GM20431 (cell line): Measurements from ENCODE around the gene PLCB2.

Source experiments
- in situ Hi-C: fragments of 300-500 bp; cut with MseI, MboI; formaldehyde crosslinking; loops from one replicate; pipeline ENCODE4 v1.15.0; 2020; ENCODE audit warnings: low sequenced_read_pairs; ENCODE audit not compliant: unreplicated experiment

Gene PLCB2

GRCh38 chr15:40328751-40329150 is 21.0 kb upstream of the PLCB2 start:
- in situ Hi-C loops = no loop called here

DNA sequence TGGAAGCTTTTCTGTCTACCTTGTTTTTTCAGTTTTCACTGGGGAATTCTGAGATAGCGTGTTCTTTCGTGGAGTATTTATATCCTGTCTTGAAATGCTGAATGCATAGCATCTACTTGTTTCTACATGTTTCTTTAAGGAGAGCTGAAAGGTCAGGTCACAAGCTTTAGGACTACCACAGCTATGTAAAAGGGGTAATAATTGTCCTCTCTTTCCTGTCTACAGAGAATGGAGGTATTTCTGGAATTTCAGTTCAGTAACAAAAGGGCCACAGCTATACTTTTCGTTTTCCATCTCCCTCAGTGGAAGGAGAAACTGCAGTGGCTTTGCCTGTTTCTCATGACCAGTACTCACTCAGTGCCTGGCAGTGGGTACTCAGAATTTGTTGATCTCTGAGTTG is 20.4 kb upstream of the PLCB2 start:
- in situ Hi-C loops = no loop called here

DNA sequence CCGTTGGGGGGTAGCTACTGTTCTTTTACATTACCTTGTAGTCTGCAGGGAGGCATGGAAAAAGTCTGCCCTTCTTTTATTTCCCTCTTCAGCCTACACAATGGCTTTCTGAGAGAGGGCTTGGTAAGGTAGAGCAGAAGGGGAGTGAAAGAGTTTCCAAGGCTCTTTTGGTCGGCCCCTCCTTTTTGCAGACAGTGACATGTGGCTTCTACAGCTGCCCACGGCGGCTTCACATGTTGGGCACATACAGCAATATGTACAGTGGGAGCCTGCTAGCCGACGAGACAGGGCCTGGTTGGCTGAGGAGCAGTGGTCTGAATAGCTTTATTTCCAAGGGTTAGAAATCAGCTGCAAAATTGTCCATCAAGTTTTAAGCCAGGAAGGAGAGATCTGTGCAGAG is 19.7 kb upstream of the PLCB2 start:
- in situ Hi-C loops = no loop called here

- in situ Hi-C loops = no loop called here
Measured at GRCh38 chr15:40325700-40326099, 18.0 kb upstream of the PLCB2 start.

DNA sequence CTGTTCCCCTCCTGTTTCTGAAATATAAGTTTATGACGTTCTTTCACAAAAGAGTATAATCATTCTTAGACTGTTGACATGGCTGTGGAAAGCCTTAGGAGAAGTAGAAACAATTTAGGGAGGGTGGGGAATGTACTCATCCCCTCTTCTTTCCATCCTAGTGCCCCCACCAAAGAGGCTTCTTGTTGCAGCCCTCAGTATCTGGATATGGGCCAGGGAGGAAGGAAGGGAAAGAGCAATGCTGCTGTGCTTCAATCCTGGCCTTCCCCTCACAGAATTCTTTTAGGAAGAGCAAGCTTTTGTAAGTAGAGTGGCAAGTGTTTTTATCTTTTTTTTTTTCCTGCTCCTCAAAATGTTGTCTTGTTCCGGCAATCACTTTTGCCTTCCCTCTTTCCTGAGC is 17.5 kb upstream of the PLCB2 start:
- in situ Hi-C loops = no loop called here

- in situ Hi-C loops = no loop called here
Measured at GRCh38 chr15:40323953-40324937, 16.5 kb upstream of the PLCB2 start.

DNA sequence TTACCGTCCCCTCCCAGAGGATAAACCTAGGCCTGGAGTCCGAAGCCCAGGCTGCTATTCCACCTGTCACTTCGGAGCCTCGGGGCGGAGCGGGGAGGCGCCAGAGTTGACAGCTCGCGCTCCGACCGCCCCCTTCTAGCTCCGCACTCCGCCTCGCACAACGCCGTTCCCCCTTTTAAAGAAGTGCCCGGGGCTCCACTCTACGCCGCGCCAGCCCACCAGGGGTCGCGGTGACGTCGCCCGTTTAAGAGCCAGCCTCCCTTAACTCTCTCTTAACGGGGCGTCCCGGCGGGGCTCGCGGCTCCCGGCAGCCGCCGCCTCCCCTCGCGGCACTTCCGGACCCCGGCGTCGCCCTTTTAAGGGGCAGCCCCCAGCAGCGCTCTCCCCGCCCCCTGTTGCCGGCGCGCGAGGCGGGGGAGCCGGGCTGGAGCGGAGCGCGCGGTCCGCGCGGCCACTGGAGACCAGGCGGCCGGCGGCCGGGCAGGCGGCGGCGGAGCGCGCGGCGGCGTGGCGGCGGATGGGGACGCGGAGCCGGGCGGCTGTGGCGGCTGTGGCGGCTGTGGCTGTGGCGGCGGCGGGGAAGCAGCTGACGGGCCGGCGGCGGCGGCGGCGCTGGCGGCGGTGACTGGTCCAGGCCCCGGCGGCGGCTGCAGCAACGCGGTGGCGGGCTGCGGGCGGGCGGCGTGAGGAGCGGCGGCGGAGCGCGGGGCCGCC is 15.7 kb upstream of the PLCB2 start, which contains the start of gene INAFM2:
INAFM2 (plus strand) TSS at position 454 of the 714 bp plus-strand sequence. CDS start 364 bp downstream, outside the sequence.
- in situ Hi-C loops = no loop called here

- in situ Hi-C loops = no loop called here
Measured at GRCh38 chr15:40322531-40323238, 14.9 kb upstream of the PLCB2 start.

GRCh38 chr15:40320931-40321371 is 13.2 kb upstream of the PLCB2 start:
- in situ Hi-C loops = no loop called here

GRCh38 chr15:40320409-40320808 is 12.7 kb upstream of the PLCB2 start:
- in situ Hi-C loops = no loop called here

- in situ Hi-C loops = no loop called here
Measured at GRCh38 chr15:40317580-40317979, 9.8 kb upstream of the PLCB2 start.

GRCh38 chr15:40316931-40317330 is 9.2 kb upstream of the PLCB2 start:
- in situ Hi-C loops = no loop called here

GRCh38 chr15:40314723-40315276 is 7.1 kb upstream of the PLCB2 start:
- in situ Hi-C loops = no loop called here

DNA sequence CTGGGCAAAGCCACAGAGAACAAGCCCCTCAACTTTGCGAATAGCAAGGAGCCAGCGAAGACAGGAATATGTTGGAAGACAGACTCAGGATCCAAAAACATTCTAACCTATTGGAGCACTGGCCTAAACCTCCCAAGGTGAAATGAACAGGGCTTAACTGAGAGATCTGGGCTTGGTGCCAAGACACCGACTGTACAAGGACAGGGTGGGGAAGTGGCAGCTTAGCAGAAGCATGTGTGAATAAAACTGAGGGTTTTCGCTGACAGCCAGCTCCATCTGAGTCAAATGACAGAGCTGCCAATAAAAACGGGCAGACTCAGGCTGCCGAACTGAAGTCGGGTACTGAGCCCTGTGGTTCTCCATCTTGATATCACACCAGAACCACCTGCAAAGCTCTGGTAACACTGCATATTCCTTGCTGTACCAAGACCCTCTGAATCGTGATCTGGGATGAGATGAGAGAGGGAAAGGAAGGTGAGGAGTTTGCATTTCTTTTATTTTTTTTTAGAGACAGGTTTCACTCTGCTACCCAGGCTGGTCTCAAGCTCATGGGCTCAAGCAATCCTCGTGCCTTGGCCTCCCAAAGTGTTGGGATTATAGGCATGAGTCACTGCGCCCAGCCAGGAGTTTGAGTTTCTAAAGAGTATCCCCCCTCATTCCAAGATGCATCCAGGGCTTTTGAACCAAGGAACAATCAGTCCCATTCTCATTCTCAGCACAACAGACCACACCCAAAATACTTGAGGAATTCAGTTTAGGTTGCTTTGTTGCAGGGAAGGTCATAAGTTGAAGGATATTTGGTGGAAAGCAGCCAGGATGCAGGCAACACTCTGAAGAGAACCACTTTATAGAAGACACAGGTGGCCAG is 6.0 kb upstream of the PLCB2 start:
- in situ Hi-C loops = no loop called here

- in situ Hi-C loops = no loop called here
Measured at GRCh38 chr15:40312370-40313158, 4.8 kb upstream of the PLCB2 start.

DNA sequence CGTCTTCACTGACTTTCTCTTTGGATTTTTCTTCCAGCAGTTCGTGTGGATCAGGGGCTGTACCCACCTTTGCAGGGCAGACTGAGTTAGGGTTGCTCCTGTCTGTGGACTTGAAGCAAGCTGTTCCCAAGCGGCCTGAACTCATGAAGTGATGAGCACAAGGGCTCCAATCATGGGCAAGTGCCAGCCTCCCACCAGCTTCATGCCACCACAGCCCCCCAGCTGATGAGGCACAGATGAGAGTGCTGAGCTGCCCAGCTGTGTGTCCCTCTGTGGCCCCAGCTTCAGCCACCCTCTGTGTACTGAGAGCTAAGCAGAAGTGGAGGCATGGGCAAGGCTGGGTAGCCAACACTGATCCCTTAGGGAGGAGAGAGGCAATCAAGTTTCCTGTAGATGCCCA is 3.3 kb upstream of the PLCB2 start:
- in situ Hi-C loops = no loop called here

GRCh38 chr15:40310001-40310959 is 2.5 kb upstream of the PLCB2 start:
- in situ Hi-C loops = no loop called here
